Keratinocyte (primary cell): Measurements from ENCODE around the gene FMNL2.

Experiments
- CTCF ChIP-seq, 3 experiments: IDR thresholded peaks in 1 of 3; conservative IDR thresholded peaks in 1 of 3; optimal IDR thresholded peaks in 1 of 3; 2 replicates in 2 of 3; 3 replicates in 1 of 3; pipeline versions ENCODE3 to v1.5.1; 2011; ENCODE audit warnings: low read length in 3 of 3, mild to moderate bottlenecking in 3 of 3, moderate library complexity in 2 of 3, control low read depth in 1 of 3, inconsistent platforms in 1 of 3; ENCODE audit not compliant: insufficient read depth in 2 of 3; ENCODE audit errors: extremely low read depth in 1 of 3
- EZH2 ChIP-seq: IDR thresholded peaks from one replicate; pipeline ENCODE4 v1.6.1; 2012; ENCODE audit warnings: inconsistent platforms, mild to moderate bottlenecking, low read length, moderate library complexity

GRCh38 chr2:152379089-152379488 lies 44.1 kb downstream of the FMNL2 start:
- TF ChIP-seq CTCF (optimal IDR thresholded peaks at IDR 0.05 in 1 of 3, IDR thresholded peaks at IDR 0.05 in 1 of 3, conservative IDR thresholded peaks at IDR 0.05 in 1 of 3; ENCODE audit: extremely low read depth in 1 of 3, insufficient read depth in 2 of 3, low read length in 3 of 3) (no peak), EZH2 (no peak)
